Ishikawa (cell line): ENCODE results near the gene CCDC13.

ENCODE experiments used
- CEBPB ChIP-seq: IDR thresholded peaks from 2 replicates; pipeline ENCODE4 v1.6.1; 2012
- EGR1 ChIP-seq: IDR thresholded peaks from 2 replicates; pipeline ENCODE4 v1.6.1; 2012
- EP300 ChIP-seq: IDR thresholded peaks from 2 replicates; pipeline ENCODE4 v1.6.1; 2012; ENCODE audit warnings: borderline replicate concordance
- FOXM1 ChIP-seq: IDR thresholded peaks from 2 replicates; pipeline ENCODE4 v1.6.1; 2012; ENCODE audit warnings: low read depth, borderline replicate concordance
- MAX ChIP-seq: IDR thresholded peaks from 2 replicates; pipeline ENCODE4 v1.6.1; 2012
- NFIC ChIP-seq: IDR thresholded peaks from 2 replicates; pipeline ENCODE4 v1.6.1; 2012
- RAD21 ChIP-seq: IDR thresholded peaks from 2 replicates; pipeline ENCODE4 v1.6.1; 2012; ENCODE audit warnings: low read depth
- REST ChIP-seq: IDR thresholded peaks from 2 replicates; pipeline ENCODE4 v1.6.1; 2012; ENCODE audit warnings: low read depth, mild to moderate bottlenecking
- TCF12 ChIP-seq: IDR thresholded peaks from 2 replicates; pipeline ENCODE4 v1.6.1; 2012; ENCODE audit warnings: low read depth
- YY1 ChIP-seq: IDR thresholded peaks from 2 replicates; pipeline ENCODE4 v1.6.1; 2012; ENCODE audit warnings: low read depth
- ZBTB7A ChIP-seq: IDR thresholded peaks from 2 replicates; pipeline ENCODE4 v1.6.1; 2012; ENCODE audit warnings: low read depth

- TF ChIP-seq RAD21: no peak
- TF ChIP-seq REST: no peak
- TF ChIP-seq YY1: no peak
- no peak for TF ChIP-seq EP300
- TF ChIP-seq NFIC: no peak
- TF ChIP-seq MAX: no peak
- no peak for TF ChIP-seq FOXM1
- TF ChIP-seq ZBTB7A: no peak
- no peak for TF ChIP-seq TCF12
- TF ChIP-seq CEBPB: no peak
- TF ChIP-seq EGR1: no peak
These were observed 45.0 kb downstream of the CCDC13 start for GRCh38 chr3:42728056-42728455.
